H54 (cell line): Measurements from ENCODE around the gene MEA1.
"Not testable (repeated sequence)": the region's sequence is repeated elsewhere in the genome, so short reads cannot be mapped to it uniquely, and the experiment has no call there.

Source experiments
- DNase-seq: peaks from one replicate; pipeline ENCODE4 v3.0.0; 2011; ENCODE audit warnings: low spot score, mixed read lengths; ENCODE audit not compliant: insufficient read length
- FAIRE-seq: peaks from 3 replicates; lab custom pipeline; 2011; peaks lifted over from hg19 to GRCh38; lab: Jason Lieb, UNC
- POLR2A ChIP-seq: IDR thresholded peaks from 2 replicates; pipeline ENCODE4 v1.6.1; 2011; ENCODE audit warnings: low read depth, mild to moderate bottlenecking, low read length

Gene MEA1

DNA sequence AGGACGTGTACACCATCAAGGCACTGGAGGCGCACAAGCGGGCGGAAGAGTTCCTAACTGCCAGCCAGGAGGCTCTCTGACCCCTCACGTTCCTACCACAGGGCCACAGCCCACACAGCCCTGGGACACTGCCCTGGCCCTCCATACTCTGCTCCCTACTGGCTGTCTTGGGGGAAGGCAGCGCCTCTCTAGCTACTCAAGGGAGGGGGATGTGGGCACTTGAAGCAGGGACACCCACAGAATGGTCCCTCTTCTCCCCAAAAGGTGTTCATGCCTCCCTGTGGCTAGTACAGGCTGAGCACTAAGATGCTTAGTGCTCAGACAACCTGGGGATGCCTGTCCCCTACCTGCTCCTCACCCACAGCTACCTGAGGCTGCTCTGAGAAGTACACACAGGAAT, 2.5 kb downstream of the MEA1 start:
- DNase-seq = no peak
- TF ChIP-seq POLR2A = no peak
- FAIRE-seq = no peak

GRCh38 chr6:43009124-43009523, 4.6 kb downstream of the MEA1 start:
- FAIRE-seq = no peak
- no peak for TF ChIP-seq POLR2A
- DNase-seq = no peak

- DNase-seq (no peak), FAIRE-seq (no peak)
- TF ChIP-seq POLR2A = no peak
Measured at GRCh38 chr6:43007126-43007525, 6.6 kb downstream of the MEA1 start.

- no peak for TF ChIP-seq POLR2A
- DNase-seq (no peak), FAIRE-seq (no peak)
Measured at GRCh38 chr6:43006251-43006650, 7.5 kb downstream of the MEA1 start.

GRCh38 chr6:43005844-43006243, 7.9 kb downstream of the MEA1 start:
- DNase-seq (no peak), FAIRE-seq (no peak)

GRCh38 chr6:43001843-43002242, 11.9 kb downstream of the MEA1 start:
- no peak for TF ChIP-seq POLR2A
- FAIRE-seq (no peak), DNase-seq (no peak)

More at GRCh38 chr6:43005844-43006243, 7.9 kb downstream of the MEA1 start:
- TF ChIP-seq POLR2A = no peak

DNA sequence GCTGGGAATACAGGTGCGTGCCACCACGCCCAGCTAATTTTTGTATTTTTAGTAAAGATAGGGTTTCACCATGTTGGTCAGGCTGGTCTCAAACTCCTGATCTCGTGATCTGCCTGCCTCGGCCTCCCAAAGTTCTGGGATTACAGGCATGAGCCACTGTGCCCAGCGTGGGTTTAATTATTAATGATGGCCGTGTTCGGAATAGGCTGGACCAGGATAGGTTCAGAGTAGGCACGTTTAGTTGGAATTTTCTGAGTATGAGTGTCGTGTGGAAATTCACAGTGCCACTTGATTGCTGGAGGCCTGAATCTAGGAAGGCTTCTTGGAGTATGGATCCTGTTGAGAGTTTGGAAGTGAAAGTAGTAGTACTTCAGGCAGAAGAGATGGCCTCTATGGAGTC, 15.5 kb downstream of the MEA1 start:
- FAIRE-seq, DNase-seq: not testable (repeated sequence)

DNA sequence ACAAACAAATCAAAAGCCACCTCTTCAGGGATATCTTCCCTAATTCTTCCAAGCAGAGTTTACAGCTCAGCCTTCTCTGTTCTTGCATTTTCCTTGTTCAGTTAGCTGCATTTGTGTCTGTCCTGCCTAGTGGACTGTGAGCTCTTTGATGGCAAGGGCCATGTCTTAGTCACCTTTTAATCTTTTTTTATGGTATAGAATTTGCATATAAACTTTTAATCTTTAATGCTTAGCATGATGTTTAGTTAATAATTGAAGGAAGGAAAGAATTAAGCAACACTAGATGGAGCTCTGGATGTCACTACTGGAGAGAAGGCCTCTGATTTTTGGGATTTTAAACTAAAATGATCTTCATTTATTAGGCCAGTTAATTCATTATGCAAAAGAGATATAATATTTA, 17.2 kb downstream of the MEA1 start:
- FAIRE-seq = no peak
- DNase-seq = no peak
- TF ChIP-seq POLR2A = no peak

DNA sequence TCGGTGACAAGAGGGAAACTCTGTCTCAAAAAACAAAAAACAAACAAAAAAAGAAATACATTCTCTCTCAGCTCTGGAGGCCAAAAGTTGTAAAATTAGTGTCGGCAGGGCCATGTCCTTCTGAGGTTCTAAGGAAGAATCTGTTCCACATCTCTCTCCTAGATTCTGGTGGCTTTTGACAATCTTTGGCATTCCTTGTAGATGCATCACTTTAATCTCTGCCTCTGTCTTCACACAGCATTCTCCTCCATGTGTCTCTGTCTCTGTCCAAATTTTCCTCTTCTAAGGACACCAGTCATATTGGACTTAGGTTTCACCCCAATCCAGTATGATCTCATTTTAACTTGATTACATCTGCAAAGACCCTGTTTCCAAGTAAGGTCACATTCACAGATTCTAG, 20.3 kb downstream of the MEA1 start:
- no peak for FAIRE-seq
- TF ChIP-seq POLR2A = no peak
- DNase-seq = no peak

DNA sequence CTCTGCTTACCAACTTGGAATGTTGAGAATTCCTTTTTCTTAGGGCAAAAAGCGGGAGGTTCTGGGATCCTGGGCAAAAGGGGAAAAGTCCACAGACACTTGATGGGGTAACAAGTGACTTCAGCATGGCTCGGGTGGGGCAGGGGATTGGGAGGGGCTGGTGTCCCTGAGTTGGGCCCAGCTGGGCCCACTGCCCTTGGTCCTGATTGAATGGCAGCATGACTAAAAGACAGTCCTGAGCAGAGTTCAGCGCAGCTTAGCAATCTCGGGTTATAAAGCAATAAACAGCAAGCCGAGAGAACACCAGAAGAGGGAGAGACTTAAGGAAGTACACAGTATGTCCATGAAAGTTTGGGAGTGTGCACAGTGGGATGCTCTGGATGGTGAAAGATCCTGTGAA, 23.8 kb downstream of the MEA1 start:
- FAIRE-seq = no peak
- TF ChIP-seq POLR2A = no peak
- DNase-seq = no peak

DNA sequence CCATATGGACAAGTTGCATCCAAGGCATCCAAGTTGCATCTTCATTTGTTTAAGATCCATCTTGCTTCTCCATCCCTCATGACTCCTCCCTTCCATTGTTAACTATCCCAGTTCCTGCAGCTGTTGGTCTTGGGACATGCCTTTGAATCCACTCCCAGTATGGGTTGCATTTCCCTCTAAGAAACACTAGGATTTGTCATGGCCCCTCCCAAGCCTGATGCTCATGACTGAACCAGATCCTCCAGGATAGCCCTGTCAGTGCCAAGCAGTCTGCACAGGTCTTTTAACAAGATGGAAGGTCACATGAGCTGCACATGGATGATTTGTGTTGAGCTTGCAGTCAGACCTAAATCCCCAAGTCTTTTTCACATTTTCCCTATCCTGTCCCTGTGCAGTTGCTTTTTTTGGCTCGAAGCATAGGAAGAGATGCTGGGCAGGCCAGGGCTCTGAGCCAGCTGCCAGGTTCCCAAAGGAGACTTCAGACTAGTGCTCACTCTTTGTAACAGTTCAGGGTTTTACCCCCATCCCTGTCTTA, 25.2 kb downstream of the MEA1 start:
- TF ChIP-seq POLR2A = no peak
- FAIRE-seq = no peak
- no peak for DNase-seq

- no peak for FAIRE-seq
- no peak for TF ChIP-seq POLR2A
- no peak for DNase-seq
Measured at GRCh38 chr6:42987533-42988451, 26.0 kb downstream of the MEA1 start.

DNA sequence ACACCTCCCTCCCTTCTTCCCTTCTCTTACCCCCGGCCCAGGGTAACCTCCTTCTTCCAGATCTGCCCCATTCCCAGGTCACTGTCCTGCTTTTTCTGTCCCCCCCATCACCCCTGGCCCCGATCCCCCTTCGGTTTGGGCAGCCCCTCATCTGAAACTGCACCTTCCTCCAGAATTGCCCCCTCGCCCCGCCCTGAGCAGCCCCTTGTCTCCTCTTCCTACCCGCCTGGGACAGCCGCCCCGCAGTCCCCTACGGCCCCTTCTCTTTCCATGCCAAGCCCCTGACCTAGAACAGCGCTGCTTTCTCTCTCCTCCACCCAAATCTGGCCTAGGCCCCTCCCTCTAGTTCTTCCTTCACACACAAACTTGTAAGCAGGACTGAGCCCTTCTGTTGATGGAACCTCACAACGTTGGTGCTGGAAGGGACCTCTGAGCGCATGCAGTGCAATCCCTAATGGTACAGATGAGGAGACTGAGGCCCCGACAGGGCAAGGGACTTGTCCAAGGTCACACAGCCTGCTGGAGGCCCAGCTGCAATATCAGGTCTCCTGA, 28.7 kb downstream of the MEA1 start:
- FAIRE-seq = no peak
- DNase-seq = no peak

GRCh38 chr6:42984001-42984923, 29.5 kb downstream of the MEA1 start, which contains the start of gene PPP2R5D:
TSS of gene PPP2R5D (plus strand) at chr6:42984570. CDS start at chr6:42984678, 108 bp downstream.
- FAIRE-seq (peak; percentile 33), DNase-seq (peak; percentile 98)
- TF ChIP-seq POLR2A = peak; percentile 63

More for the DNA sequence above, 28.7 kb downstream of the MEA1 start:
- TF ChIP-seq POLR2A = no peak
